K562 (cell line): ENCODE results near the gene KISS1R. TPM values are rescaled to one million over a fixed set of nuclear protein-coding genes. Genes with fewer than 3 reads are reported as not detected.

Source experiments
- ATF1 ChIP-seq, 2 experiments: fragments of 450-650 bp in 1 of 2; IDR thresholded peaks; 2 replicates each; pipeline ENCODE4 v1.6.1; 2016; ENCODE audit warnings: missing compliant biosample characterization in 1 of 2, missing genetic modification characterization in 1 of 2
- ESRRB ChIP-seq: fragments of 250-450 bp; sonication (Bioruptor Pico); IDR thresholded peaks from 2 replicates; pipeline ENCODE4 v1.5.0; 2020; ENCODE audit warnings: mild to moderate bottlenecking, moderate library complexity, borderline replicate concordance
- HCFC1 ChIP-seq: IDR thresholded peaks from 2 replicates; pipeline ENCODE4 v1.6.1; 2012; ENCODE audit warnings: low read depth, low read length, improper control_type of control experiment
- MCM7 ChIP-seq, 2 experiments: fragments of 450-650 bp; IDR thresholded peaks; 2 replicates each; pipeline ENCODE4 v1.6.1; 2016 to 2018
- NFYB ChIP-seq: IDR thresholded peaks from 2 replicates; pipeline ENCODE4 v1.6.1; 2011; ENCODE audit warnings: mild to moderate bottlenecking, moderate library complexity; ENCODE audit not compliant: insufficient read length; ENCODE audit errors: extremely low read depth
- POLR2B ChIP-seq: fragments of 450-650 bp; IDR thresholded peaks from 2 replicates; pipeline ENCODE4 v1.6.1; 2018; ENCODE audit warnings: low read depth; ENCODE audit not compliant: partially characterized antibody
- PTBP1 ChIP-seq: fragments of 200-400 bp; formaldehyde crosslinking; IDR thresholded peaks from 2 replicates; pipeline ENCODE4 v1.6.1; 2017; ENCODE audit warnings: low read depth, low read length
- SMARCE1 ChIP-seq: fragments of 450-650 bp; IDR thresholded peaks from 2 replicates; pipeline ENCODE4 v1.7.1; 2016; ENCODE audit warnings: mild to moderate bottlenecking
- TCF7 ChIP-seq: sonication (generic); IDR thresholded peaks from 2 replicates; pipeline ENCODE4 v1.6.1; 2016; ENCODE audit warnings: antibody characterized with exemption, borderline replicate concordance
- XRCC3 ChIP-seq: fragments of 450-650 bp; IDR thresholded peaks from 2 replicates; pipeline ENCODE4 v1.6.1; 2017; ENCODE audit warnings: mild to moderate bottlenecking, moderate library complexity
- ZNF121 ChIP-seq: sonication (generic); formaldehyde crosslinking; conservative IDR thresholded peaks from 2 replicates; pipeline ENCODE4 v1.8.0; 2022; ENCODE audit warnings: missing genetic modification reagents
- ZNF263 ChIP-seq: sonication (generic); formaldehyde crosslinking; IDR thresholded peaks from 2 replicates; pipeline ENCODE4 v1.8.0; 2022; ENCODE audit warnings: mild to moderate bottlenecking, missing genetic modification reagents, borderline replicate concordance
- ZNF3 ChIP-seq: fragments of 250-450 bp; sonication (Bioruptor Pico); IDR thresholded peaks from 2 replicates; pipeline ENCODE4 v1.5.0; 2021; ENCODE audit warnings: mild to moderate bottlenecking, moderate library complexity
- polyA plus RNA-seq, 8 experiments: library from polyadenylated mRNA; depleted of rRNA in 4 of 8; stranded (reverse) in 5 of 8; unstranded in 3 of 8; fragments of >200 nt; fragmentation: Nextera tagmentation in 2 of 8; fragmentation: Illumina TruSeq in 1 of 8; extraction: Ambion mirVana in 2 of 8; extraction: Trizol in 1 of 8; gene quantifications; 2 replicates each; pipeline versions ENCODE4 v1.2.1 to v1.2.3, GENCODE V29; 2011 to 2014; ENCODE audit warnings: inconsistent platforms in 1 of 8, missing spikeins in 1 of 8
- total RNA-seq, 7 experiments: library from RNA; depleted of rRNA in 6 of 7; stranded (reverse); fragments of >200 nt in 6 of 7; fragmentation: Illumina TruSeq in 2 of 7; extraction: Trizol in 2 of 7; gene quantifications; 2 replicates each; pipeline versions ENCODE4 v1.2.1 to v1.2.3, GENCODE V29; 2011 to 2021; ENCODE audit warnings: low replicate concordance in 1 of 7
- TF ChIP-seq, protein P1 (sequence below), 3 experiments: fragments of 200-800 bp in 1 of 3; sonication (Bioruptor generic) in 1 of 3; sonication (generic) in 1 of 3; formaldehyde crosslinking in 1 of 3; IDR thresholded peaks; 2 replicates each; pipeline versions ENCODE4 v1.6.1 to v1.8.0; 2016 to 2022; ENCODE audit warnings: mild to moderate bottlenecking in 2 of 3, missing compliant biosample characterization in 2 of 3, missing genetic modification characterization in 2 of 3, missing genetic modification reagents in 1 of 3
- TF ChIP-seq, protein P2 (sequence below): fragments of 450-650 bp; IDR thresholded peaks from 2 replicates; pipeline ENCODE4 v1.6.1; 2018; ENCODE audit warnings: mild to moderate bottlenecking, low read depth; ENCODE audit not compliant: partially characterized antibody
- TF ChIP-seq, protein P3 (sequence below): sonication (generic); formaldehyde crosslinking; IDR thresholded peaks from 2 replicates; pipeline ENCODE4 v1.8.0; 2023; ENCODE audit warnings: mild to moderate bottlenecking, missing genetic modification reagents
- TF ChIP-seq, protein P4 (sequence below): IDR thresholded peaks from 2 replicates; pipeline ENCODE4 v1.6.1; 2014; ENCODE audit warnings: antibody characterized with exemption

Gene KISS1R
- total and polyA plus RNA-seq, 9 of the 15 experiments (the other 6 are each of a cell fraction or from before 2014, with no cell fraction given) = 0.37 to 39.4 (median 2.0) TPM

DNA sequence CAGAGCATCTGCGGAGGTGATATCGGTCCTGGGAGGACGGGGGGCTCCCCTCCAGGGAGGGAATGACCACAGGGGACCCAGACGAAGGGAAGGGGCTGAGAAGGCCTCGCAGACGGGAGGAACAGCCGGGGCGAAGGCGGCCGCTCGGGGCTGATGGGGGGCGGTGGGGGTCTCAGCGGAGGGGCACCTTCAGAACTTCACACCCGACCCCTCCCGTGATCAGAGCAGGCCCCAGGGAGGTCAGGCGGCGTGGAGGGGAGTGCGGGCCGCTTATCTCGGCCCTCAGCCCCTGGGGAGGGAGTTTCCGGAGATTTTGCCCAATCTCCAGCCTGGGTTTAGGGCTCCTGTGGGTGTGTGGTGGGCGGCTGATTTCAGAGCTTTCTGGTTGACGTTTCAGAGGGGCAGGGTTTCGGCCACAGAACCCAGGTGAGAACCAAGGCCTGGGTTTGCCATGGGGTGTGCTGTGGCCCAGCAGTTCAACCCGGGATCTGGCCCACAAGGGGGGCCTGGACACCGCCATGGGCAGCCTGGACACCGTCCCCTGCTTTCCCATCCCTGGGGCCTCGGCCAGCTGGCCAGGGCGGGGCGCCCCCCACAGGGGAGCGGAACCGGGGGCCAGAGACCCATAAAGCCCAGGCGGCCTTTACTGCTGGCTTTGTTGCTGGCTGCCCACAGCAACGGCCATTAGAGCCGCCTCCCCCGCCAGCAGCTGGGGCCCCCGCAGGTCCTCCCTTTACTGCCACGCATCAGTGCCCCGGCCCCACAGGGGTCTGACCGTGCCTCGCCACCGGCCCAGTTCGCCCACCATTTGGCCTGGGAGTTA is 37.8 kb downstream of the KISS1R start (continued):
- no peak for TF ChIP-seq TCF7
- TF ChIP-seq PTBP1 = peak; percentile 100
- no peak for TF ChIP-seq NFYB
- peak; percentile 79 for TF ChIP-seq ZNF121 (CRISPR knock-in tag)
- TF ChIP-seq, protein P1, sequence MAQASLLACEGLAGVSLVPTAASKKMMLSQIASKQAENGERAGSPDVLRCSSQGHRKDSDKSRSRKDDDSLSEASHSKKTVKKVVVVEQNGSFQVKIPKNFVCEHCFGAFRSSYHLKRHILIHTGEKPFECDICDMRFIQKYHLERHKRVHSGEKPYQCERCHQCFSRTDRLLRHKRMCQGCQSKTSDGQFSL (CRISPR knock-in tag; IDR thresholded peaks at IDR 0.05) = no peak; the same call in 1 of the 2 replicates
- TF ChIP-seq, protein P1 (tag; IDR thresholded peaks at IDR 0.05) = no peak
- TF ChIP-seq, protein P2, sequence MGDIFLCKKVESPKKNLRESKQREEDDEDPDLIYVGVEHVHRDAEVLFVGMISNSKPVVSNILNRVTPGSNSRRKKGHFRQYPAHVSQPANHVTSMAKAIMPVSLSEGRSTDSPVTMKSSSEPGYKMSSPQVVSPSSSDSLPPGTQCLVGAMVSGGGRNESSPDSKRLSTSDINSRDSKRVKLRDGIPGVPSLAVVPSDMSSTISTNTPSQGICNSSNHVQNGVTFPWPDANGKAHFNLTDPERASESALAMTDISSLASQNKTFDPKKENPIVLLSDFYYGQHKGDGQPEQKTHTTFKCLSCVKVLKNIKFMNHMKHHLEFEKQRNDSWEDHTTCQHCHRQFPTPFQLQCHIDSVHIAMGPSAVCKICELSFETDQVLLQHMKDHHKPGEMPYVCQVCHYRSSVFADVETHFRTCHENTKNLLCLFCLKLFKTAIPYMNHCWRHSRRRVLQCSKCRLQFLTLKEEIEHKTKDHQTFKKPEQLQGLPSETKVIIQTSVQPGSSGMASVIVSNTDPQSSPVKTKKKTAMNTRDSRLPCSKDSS = no peak
- TF ChIP-seq POLR2B = no peak
- TF ChIP-seq, protein P3, sequence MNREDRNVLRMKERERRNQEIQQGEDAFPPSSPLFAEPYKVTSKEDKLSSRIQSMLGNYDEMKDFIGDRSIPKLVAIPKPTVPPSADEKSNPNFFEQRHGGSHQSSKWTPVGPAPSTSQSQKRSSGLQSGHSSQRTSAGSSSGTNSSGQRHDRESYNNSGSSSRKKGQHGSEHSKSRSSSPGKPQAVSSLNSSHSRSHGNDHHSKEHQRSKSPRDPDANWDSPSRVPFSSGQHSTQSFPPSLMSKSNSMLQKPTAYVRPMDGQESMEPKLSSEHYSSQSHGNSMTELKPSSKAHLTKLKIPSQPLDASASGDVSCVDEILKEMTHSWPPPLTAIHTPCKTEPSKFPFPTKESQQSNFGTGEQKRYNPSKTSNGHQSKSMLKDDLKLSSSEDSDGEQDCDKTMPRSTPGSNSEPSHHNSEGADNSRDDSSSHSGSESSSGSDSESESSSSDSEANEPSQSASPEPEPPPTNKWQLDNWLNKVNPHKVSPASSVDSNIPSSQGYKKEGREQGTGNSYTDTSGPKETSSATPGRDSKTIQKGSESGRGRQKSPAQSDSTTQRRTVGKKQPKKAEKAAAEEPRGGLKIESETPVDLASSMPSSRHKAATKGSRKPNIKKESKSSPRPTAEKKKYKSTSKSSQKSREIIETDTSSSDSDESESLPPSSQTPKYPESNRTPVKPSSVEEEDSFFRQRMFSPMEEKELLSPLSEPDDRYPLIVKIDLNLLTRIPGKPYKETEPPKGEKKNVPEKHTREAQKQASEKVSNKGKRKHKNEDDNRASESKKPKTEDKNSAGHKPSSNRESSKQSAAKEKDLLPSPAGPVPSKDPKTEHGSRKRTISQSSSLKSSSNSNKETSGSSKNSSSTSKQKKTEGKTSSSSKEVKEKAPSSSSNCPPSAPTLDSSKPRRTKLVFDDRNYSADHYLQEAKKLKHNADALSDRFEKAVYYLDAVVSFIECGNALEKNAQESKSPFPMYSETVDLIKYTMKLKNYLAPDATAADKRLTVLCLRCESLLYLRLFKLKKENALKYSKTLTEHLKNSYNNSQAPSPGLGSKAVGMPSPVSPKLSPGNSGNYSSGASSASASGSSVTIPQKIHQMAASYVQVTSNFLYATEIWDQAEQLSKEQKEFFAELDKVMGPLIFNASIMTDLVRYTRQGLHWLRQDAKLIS = no peak
- TF ChIP-seq HCFC1 = no peak; the same call in 1 of the 2 replicates
- TF ChIP-seq SMARCE1 = peak; percentile 76
- TF ChIP-seq, protein P4, sequence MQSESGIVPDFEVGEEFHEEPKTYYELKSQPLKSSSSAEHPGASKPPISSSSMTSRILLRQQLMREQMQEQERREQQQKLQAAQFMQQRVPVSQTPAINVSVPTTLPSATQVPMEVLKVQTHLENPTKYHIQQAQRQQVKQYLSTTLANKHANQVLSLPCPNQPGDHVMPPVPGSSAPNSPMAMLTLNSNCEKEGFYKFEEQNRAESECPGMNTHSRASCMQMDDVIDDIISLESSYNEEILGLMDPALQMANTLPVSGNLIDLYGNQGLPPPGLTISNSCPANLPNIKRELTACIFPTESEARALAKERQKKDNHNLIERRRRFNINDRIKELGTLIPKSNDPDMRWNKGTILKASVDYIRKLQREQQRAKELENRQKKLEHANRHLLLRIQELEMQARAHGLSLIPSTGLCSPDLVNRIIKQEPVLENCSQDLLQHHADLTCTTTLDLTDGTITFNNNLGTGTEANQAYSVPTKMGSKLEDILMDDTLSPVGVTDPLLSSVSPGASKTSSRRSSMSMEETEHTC = peak; percentile 58; the same call in 1 of the 2 replicates
- TF ChIP-seq ZNF263 (CRISPR knock-in tag) = peak; percentile 34; the same call in 1 of the 2 replicates
- TF ChIP-seq ZNF3 (CRISPR knock-in tag) = no peak
- TF ChIP-seq ATF1 (CRISPR knock-in tag; IDR thresholded peaks at IDR 0.05) = no peak
- TF ChIP-seq ATF1 (tag; IDR thresholded peaks at IDR 0.05) = peak; percentile 39; the same call in 1 of the 2 replicates
- TF ChIP-seq ESRRB (CRISPR knock-in tag) = no peak
- TF ChIP-seq MCM7 (IDR thresholded peaks at IDR 0.05) = no peak
- no peak for TF ChIP-seq XRCC3
